GM12891 (cell line): Measurements from ENCODE around the gene NTN3.

Experiments
- DNase-seq: peaks from one replicate; pipeline ENCODE4 v3.0.0; 2011; ENCODE audit warnings: low spot score; ENCODE audit not compliant: insufficient read length
- FAIRE-seq: peaks from 2 replicates; lab custom pipeline; 2011; peaks lifted over from hg19 to GRCh38; lab: Jason Lieb, UNC
- PAX5 ChIP-seq: IDR thresholded peaks from 2 replicates; pipeline ENCODE4 v1.6.1; 2011; ENCODE audit warnings: low read length, moderate library complexity, mild to moderate bottlenecking; ENCODE audit not compliant: insufficient read depth, severe bottlenecking
- POLR2A ChIP-seq: IDR thresholded peaks from 2 replicates; pipeline ENCODE4 v1.6.1; 2011; ENCODE audit warnings: low read depth, low read length, control low read depth
- POLR2AphosphoS5 ChIP-seq: IDR thresholded peaks from 2 replicates; pipeline ENCODE4 v1.6.1; 2011; ENCODE audit warnings: low read depth, low read length, control low read depth
- POU2F2 ChIP-seq: IDR thresholded peaks from 2 replicates; pipeline ENCODE4 v1.6.1; 2011; ENCODE audit warnings: low read depth, mild to moderate bottlenecking, control low read depth, low read length, moderate library complexity
- SPI1 ChIP-seq: IDR thresholded peaks from 2 replicates; pipeline ENCODE4 v1.6.1; 2011; ENCODE audit warnings: low read depth, low read length, control low read depth
- TAF1 ChIP-seq: IDR thresholded peaks from 2 replicates; pipeline ENCODE4 v1.6.1; 2011; ENCODE audit warnings: low read depth, low read length, control low read depth

Gene NTN3

GRCh38 chr16:2492292-2492691 is 21.2 kb downstream of the NTN3 start:
- TF ChIP-seq PAX5, result no peak
- TF ChIP-seq TAF1, result no peak
- TF ChIP-seq POLR2AphosphoS5, result no peak
- TF ChIP-seq POLR2A, result no peak
- TF ChIP-seq POU2F2, result no peak
- TF ChIP-seq SPI1, result no peak
- DNase-seq, result no peak
- no peak for FAIRE-seq

GRCh38 chr16:2493605-2494004 is 22.5 kb downstream of the NTN3 start:
- no peak for DNase-seq
- no peak for TF ChIP-seq POLR2A
- no peak for TF ChIP-seq POU2F2
- no peak for TF ChIP-seq PAX5
- no peak for FAIRE-seq

GRCh38 chr16:2494616-2495015 is 23.5 kb downstream of the NTN3 start:
- TF ChIP-seq POLR2AphosphoS5 (no peak), POU2F2 (no peak), PAX5 (no peak), TAF1 (no peak), POLR2A (no peak), SPI1 (no peak)
- DNase-seq, result no peak
- FAIRE-seq, result no peak

DNA sequence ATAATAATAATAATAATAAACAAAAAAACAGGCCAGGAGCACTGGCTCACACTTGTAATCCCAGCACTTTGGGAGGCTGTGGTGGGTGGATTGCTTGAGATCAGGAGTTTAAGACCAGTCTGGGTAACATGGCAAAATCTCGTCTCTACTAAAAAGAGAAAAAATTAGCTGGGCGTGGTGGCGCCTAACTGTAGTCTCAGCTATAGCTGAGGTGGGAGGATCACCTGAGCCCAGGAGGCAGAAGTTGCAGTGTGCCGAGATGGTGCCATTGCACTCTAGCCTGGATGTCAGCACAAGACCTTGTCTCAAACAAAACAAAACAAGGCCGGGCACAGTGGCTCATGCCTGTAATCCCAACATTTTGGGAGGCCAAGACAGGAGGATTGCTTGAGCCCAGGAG is 23.9 kb downstream of the NTN3 start:
- DNase-seq (no peak), FAIRE-seq (no peak)
- TF ChIP-seq POU2F2 (no peak), PAX5 (no peak), POLR2A (no peak), SPI1 (no peak), POLR2AphosphoS5 (no peak), TAF1 (no peak)

- FAIRE-seq (no peak), DNase-seq (no peak)
- TF ChIP-seq PAX5, result no peak
- TF ChIP-seq POLR2A, result no peak
- no peak for TF ChIP-seq POLR2AphosphoS5
- TF ChIP-seq TAF1, result no peak
- no peak for TF ChIP-seq SPI1
- TF ChIP-seq POU2F2, result no peak
Observed at GRCh38 chr16:2496223-2497115, 25.4 kb downstream of the NTN3 start.

DNA sequence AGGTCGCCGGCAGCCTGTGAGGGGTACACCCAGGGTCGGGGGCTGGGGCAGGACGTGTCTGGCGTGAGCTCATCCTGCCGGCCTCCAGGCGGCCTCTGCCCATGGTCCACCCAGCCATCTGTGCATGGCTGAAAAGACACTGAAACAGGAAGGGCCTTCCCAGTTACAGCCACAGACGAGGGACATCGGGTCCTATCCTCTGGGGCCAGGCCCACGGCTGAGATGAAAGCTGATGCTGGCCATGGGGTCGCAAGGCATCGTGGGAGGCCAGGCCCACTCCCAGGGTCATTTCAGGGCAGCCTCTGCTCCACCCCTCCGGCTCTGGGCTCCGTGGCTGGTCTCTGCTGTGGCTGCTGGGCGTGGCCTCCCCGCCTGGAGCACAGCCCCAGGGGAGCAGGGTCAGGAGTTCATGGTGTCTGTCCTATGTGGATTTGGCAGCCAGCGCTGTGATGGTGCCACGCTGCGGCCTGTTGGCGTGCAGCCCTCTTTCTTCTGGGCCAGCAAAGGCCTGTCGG is 26.1 kb downstream of the NTN3 start:
- TF ChIP-seq TAF1 (no peak), SPI1 (no peak), POLR2A (no peak), POU2F2 (no peak), POLR2AphosphoS5 (no peak), PAX5 (no peak)
- FAIRE-seq, result no peak
- DNase-seq, result no peak

DNA sequence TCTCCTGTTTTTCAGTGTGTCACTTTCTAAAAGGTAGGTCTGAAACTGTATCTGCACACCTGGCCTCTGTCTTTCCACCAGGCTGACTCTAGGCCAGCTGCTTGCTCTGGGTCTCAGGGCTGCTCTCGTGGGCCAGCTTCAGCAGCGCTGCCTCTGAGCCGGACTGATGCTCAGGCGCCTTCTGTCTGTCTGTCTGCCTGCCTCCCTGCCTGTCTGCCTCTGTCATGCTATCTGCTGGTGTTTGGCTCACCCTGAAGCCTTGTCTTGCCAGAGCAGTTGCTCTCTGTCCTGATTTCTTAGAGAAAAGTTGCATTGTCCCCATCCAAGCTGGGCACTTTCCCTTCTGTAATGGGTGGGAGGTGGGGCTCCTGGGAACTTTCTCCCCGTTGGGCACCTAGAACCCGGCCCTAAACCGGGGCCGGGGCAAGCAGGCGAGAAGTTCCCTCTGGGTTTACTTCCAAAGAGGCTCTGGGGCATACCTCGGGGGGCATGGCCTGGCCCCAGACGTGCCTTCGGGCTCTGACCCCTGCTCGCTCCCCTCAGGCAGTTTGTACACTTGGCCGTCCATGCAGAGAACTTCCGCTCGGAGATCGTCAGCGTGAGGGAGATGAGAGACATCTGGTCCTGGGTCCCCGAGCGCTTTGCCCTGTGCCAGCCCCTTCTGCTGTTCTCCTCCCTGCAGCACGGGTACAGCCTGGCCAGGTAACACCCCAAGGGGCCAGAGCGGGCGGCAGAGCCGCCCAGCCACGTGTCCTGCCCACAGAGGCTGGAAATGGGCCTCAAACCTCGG is 26.8 kb downstream of the NTN3 start:
- no peak for TF ChIP-seq TAF1
- TF ChIP-seq POLR2AphosphoS5, result no peak
- TF ChIP-seq PAX5, result no peak
- no peak for TF ChIP-seq SPI1
- no peak for TF ChIP-seq POU2F2
- no peak for TF ChIP-seq POLR2A
- no peak for DNase-seq
- FAIRE-seq, result no peak

- FAIRE-seq (no peak), DNase-seq (no peak)
- TF ChIP-seq PAX5 (no peak), SPI1 (no peak), POLR2AphosphoS5 (no peak), POU2F2 (no peak), POLR2A (no peak), TAF1 (no peak)
Observed at GRCh38 chr16:2498531-2499253, 27.6 kb downstream of the NTN3 start.

DNA sequence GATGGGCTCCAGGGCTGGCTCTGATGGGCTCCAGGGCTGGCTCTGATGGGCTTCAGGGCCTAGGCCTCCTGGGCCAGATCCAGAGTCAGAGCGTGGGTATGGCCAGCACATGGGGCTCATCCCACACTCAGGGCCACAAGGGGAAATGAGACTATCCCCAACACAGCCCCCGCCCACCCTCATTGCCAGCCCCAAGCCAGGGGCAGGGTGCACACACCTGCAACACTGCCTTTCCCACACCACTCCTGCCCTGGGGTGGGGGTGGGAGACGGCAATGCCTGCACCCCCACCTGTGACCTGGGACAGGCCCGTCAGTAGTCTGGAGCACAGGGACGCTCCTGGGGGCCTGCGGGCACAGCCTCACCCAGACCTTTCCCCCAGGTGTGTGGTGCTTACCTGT is 28.4 kb downstream of the NTN3 start:
- DNase-seq, result no peak
- TF ChIP-seq TAF1 (no peak), PAX5 (no peak), POU2F2 (no peak), SPI1 (no peak), POLR2A (no peak), POLR2AphosphoS5 (no peak)
- no peak for FAIRE-seq
